Fibroblast of pulmonary artery (primary cell): ENCODE data around the gene BNIP5.

Experiments
- DNase-seq: peaks from one replicate; pipeline ENCODE4 v3.0.0-alpha.2; 2010; ENCODE audit warnings: low read depth
- H3K4me3 ChIP-seq: replicated peaks from 2 replicates; pipeline ENCODE4 v1.5.1; 2011; ENCODE audit warnings: low read depth, mild to moderate bottlenecking, control low read depth, low read length, moderate library complexity
- CTCF ChIP-seq: IDR thresholded peaks from 2 replicates; pipeline ENCODE4 v1.5.1; 2011; ENCODE audit warnings: mild to moderate bottlenecking, control low read depth, low read length, inconsistent platforms; ENCODE audit errors: missing control alignments

The BNIP5 gene

GRCh38 chr6:36276581-36277536, 59.8 kb downstream of the BNIP5 start:
- no peak overlapping the region for H3K4me3 ChIP-seq
- no peak for TF ChIP-seq CTCF
- no peak for DNase-seq

GRCh38 chr6:36273802-36274514, 62.7 kb downstream of the BNIP5 start:
- no peak for DNase-seq
- no peak overlapping the region for H3K4me3 ChIP-seq
- TF ChIP-seq CTCF = no peak

- TF ChIP-seq CTCF = no peak
- DNase-seq = no peak
- H3K4me3 ChIP-seq = no peak overlapping the region
These were observed 63.6 kb downstream of the BNIP5 start for GRCh38 chr6:36273067-36273466.

- no peak for DNase-seq
- no peak for TF ChIP-seq CTCF
- no peak overlapping the region for H3K4me3 ChIP-seq
These were observed 64.5 kb downstream of the BNIP5 start for GRCh38 chr6:36272234-36272633.

- no peak for DNase-seq
- no peak for TF ChIP-seq CTCF
- H3K4me3 ChIP-seq = no peak within 1 kb of the TSS
These were observed 66.6 kb downstream of the BNIP5 start, which contains the start of gene PNPLA1 for GRCh38 chr6:36269834-36270705. PNPLA1 (plus strand) TSS chr6:36270060; CDS start chr6:36270460, 400 bp downstream.

GRCh38 chr6:36268478-36269275, 68.0 kb downstream of the BNIP5 start:
- no peak for TF ChIP-seq CTCF
- DNase-seq = peak; percentile 44
- no peak overlapping the region for H3K4me3 ChIP-seq
